Activated CD4-positive, CD25-positive, alpha-beta regulatory T cell (primary cell): Measurements from ENCODE around the gene PFKFB2.
A peak's percentile ranks its signal among the peaks of the same experiment; 100 is the strongest.

Experiments
- DNase-seq, 4 experiments: peaks; one replicate each; lab custom pipeline; 2025; lab: John Stamatoyannopoulos, UW

Gene PFKFB2

DNA sequence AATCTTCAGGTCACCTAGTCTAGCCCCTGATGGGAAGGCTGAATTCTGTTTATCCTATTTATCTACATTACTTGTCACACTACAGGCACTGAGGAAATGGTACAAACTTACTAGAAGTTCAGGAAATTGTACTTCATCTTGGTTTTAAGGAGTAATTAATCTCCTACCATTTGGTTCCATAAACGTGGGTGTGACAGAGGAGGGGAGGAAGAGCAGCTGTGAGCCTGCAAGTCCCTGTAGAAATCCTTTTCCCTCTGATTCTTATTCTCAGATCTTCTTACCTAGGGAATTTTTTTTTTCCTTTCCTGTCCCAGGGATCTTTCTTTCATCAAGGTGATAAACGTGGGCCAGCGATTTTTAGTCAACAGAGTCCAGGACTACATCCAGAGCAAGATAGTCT lies 14.1 kb downstream of the PFKFB2 start:
- no peak for DNase-seq

DNA sequence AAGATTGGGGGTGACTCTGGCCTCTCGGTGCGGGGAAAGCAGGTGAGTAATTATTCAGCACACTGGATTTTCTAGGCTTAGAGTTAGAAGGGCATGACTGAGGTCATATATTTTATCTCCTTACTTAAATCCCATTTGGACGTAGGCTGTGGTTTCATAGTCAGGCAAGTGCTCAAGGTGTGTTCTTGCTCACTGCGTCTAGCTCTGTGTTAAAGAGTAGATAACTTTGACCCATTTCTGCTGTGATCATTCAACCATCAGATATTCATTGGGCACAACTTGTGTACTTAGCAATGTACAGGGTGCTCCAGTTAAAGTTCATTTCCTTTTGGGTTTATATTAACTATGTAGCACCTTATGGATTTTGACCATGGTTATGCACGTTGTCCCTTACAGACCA lies 14.6 kb downstream of the PFKFB2 start:
- DNase-seq: no peak

GRCh38 chr1:207069061-207069460 lies 16.0 kb downstream of the PFKFB2 start:
- DNase-seq: no peak

- no peak for DNase-seq
These were observed 16.9 kb downstream of the PFKFB2 start for GRCh38 chr1:207069858-207070506.

DNA sequence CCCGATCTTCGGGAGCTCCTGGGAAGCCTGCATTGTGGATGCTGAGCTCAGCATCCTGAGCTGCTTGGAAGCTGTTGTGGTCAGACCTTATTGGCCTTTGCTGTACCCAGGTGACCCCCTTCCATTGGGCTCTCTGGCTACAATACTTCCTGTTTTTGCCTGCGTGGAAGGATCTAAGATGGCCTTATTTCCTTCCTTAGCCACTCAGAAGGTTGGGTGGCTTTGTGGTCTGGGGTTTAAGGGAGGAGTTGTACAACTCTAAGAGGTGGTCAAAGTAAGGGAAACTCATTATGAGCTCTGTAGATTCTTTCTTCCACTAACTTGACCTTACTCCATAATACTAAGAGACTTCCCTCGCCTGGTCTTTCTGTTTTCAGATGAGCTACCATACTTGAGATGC lies 17.7 kb downstream of the PFKFB2 start:
- DNase-seq: no peak

GRCh38 chr1:207071426-207071825 lies 18.4 kb downstream of the PFKFB2 start:
- no peak for DNase-seq

GRCh38 chr1:207072233-207072632 lies 19.2 kb downstream of the PFKFB2 start:
- DNase-seq: no peak

- DNase-seq: no peak
These were observed 21.1 kb downstream of the PFKFB2 start for GRCh38 chr1:207073906-207074820.

GRCh38 chr1:207076181-207076955 lies 23.3 kb downstream of the PFKFB2 start:
- DNase-seq: no peak

- no peak for DNase-seq
These were observed 23.9 kb downstream of the PFKFB2 start for GRCh38 chr1:207077012-207077411.

DNA sequence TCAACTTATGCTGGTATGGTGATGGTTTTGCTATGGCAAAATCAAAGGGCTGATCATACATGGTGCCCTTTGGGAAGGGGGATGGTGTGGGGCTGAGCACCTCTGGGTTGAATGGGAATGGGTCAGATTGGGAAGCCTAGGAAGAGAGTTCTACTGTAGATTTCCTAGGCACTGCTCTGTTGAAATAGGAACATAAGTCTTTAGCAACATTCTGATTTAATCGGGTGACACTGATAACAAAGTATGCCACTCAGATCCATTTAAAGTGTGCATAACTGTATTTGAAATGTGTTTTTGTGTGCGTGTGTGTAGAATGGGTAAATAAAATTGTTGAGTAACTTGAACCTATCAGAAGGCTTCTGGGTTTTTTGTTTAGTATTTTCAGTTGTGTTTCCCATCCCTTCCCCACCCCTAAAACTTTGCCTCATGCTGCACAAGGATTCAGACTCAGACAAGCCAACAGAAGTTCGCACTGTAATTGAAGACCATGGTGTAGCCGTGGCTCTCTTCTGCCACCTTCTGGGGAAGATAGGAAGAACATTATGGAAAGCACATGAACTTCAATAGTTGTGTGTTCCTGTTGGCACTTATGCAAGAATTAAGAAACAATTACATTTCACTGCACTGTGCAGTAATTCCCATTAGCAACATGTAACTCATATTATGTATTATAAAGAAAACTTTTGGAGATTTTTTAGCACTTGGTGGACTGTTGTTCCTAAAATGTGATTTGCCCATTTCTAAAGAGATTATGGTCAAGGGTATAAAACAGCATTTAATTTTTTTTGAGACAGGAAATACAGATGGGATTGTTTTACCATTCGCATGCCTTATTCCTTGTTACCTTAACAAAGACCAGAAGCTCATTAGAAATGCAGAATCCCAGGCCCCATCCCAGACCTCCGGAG lies 24.6 kb downstream of the PFKFB2 start:
- peak in 2 of 4 experiments; percentile 26 to 42 for DNase-seq

DNA sequence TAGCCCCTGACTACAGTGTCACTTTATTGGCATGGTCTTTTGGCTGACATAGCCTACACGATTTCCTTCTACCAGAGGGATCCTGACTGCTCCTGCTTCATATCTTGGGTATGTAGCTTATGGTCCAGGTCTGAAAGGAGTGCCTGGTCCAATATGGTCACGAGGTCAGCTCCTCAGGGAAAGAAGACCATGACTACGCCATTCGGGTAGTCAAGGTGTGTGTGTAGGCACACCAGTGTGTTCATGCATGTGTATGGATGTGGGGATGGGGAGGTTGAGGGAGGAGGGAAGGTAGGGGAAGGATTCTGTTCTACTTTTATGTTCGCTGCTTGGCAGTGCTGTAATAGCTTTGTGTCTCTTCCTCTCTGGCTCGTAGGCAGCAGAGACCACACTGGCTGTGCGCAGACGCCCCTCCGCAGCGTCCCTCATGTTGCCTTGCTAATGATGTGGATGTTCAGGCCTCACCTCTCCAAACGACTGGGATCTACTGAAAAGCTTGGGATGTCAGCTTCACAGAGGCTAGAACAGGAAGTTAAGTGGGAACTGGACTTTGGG lies 25.6 kb downstream of the PFKFB2 start:
- no peak for DNase-seq

GRCh38 chr1:207079706-207080241 lies 26.7 kb downstream of the PFKFB2 start:
- DNase-seq: no peak

DNA sequence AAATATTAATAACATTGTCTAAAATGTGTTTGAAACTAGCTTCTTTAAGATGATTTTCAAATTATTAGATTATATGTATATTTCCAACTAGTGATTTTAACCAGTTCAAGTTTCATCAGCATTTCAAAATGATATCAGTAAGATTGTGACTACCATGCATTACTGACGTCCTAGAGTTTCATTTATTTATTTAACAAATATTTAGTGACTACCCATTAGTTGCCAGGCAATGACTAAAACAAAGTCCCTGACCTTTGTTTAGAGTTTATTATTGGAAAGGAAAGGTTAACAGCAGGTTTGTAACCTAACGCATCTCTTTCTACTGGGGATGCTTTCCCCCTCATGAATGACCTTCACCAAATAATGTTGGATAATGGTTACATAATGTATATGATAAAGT lies 28.0 kb downstream of the PFKFB2 start:
- no peak for DNase-seq

DNA sequence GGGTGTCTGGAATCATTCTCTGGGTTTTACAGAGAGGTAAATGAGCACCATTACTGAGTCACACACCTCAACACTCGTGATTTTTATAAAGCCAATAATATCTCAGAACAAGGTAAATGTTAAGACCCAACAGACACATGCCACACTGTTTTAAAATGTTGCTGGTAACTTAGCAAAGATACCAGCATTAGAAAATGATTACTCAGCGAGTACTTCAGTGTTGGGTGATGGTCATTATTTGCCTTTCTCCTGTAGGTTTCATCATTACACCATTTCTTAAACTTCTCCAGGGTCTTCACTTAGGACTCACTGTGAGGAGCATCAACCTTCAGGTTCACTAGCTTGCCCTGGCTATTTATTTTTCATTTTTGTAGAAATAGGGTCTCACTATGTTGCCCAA lies 28.7 kb downstream of the PFKFB2 start:
- DNase-seq: no peak

DNA sequence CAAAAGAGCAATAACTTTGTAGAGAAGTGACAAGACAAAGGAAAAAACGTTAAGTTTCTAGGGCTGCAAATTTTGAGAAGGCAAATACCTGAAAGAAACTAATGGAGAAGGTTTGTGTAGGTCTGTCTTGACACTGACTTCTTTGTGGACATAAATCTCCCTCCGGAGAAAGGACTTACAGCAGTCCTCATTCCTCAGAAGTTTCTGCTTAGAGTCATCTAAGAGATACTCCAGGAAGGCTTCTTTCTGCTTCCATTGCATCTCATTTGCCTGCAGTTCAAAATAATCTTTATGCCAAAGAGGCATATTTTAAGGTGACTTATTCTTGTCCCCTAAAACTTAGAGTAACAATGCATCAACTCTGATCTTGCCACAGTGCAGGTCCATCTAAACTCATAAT lies 31.2 kb downstream of the PFKFB2 start:
- no peak for DNase-seq

- DNase-seq: peak in 1 of 4 experiments; percentile 8
These were observed 31.7 kb downstream of the PFKFB2 start for GRCh38 chr1:207084701-207085180.

DNA sequence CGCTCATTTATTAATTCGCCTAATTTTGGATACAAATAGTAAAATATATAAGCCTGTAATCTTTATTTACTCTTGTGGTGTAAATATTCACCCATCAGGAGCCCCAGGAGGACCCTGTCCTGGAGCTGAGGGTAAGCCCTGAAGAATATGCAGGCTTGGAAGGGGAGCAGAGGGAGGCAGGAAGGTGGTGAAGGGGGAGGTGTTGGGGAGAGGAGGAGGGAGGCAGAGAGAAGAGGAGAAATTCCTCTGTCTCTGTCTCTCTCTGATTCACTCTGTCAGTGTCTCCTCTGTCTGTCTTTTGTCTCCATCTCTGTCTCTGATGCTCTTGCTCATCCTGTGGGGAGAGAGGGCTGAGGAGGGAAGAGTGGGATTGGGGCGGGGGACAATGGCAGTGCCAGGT lies 32.8 kb downstream of the PFKFB2 start:
- DNase-seq: no peak

- no peak for DNase-seq
These were observed 35.1 kb downstream of the PFKFB2 start for GRCh38 chr1:207088161-207088560.

GRCh38 chr1:207088701-207089626 lies 35.9 kb downstream of the PFKFB2 start, which contains the start of gene C4BPB:
C4BPB (plus strand) TSS chr1:207088860; CDS start chr1:207089532, 672 bp downstream.
- DNase-seq: no peak
